ENCODE measurements around the gene COL6A2. TPM values are rescaled to one million over a fixed set of nuclear protein-coding genes. Genes with fewer than 3 reads are reported as not detected.

The COL6A2 gene
- total and polyA plus RNA-seq, 2 of the 13 experiments (the other 11 are each of a cell fraction or from before 2014, with no cell fraction given) = 0.07 to 0.41 TPM

GRCh38 chr21:46051379-46051770, 46.5 kb upstream of the COL6A2 start (continued):
- TF ChIP-seq PLSCR1 (CRISPR knock-in tag; IDR thresholded peaks at IDR 0.05; ENCODE audit: borderline replicate concordance) (no peak), CREBL2 (CRISPR knock-in tag; IDR thresholded peaks at IDR 0.05; ENCODE audit: borderline replicate concordance) (no peak), ZNF441 (CRISPR knock-in tag; IDR thresholded peaks at IDR 0.05; ENCODE audit: borderline replicate concordance) (no peak)

GRCh38 chr21:46051821-46052675, 45.9 kb upstream of the COL6A2 start:
- POLR2A ChIA-PET = no interaction called here
- Histone ChIP-seq H3K27ac (ENCODE audit: extremely low read length, insufficient read depth, low read length) (no peak overlapping the region), H3K79me2 (ENCODE audit: insufficient read depth, low read length) (no peaks in the 10 kb centered on the region), H2AFZ (ENCODE audit: low read length) (no peak overlapping the region), H3K9me3 (ENCODE audit: low read length) (no peaks in the 10 kb centered on the region), H3K27me3 (ENCODE audit: control insufficient read depth in 1 of 2, insufficient read depth in 2 of 2, low read length in 2 of 2) (peaks cover 5 to 13% of the 10 kb centered on the region in 2 experiments; a peak in 4 of 5 replicates), H4K20me1 (ENCODE audit: insufficient read depth, low read length) (no peaks in the 10 kb centered on the region), H3K9ac (ENCODE audit: insufficient read depth, low read depth, low read length) (no peak overlapping the region), H3K4me1 (ENCODE audit: insufficient read depth, low read length) (no peaks in the 10 kb centered on the region), H3K4me3 (replicated peaks in 1 of 3; ENCODE audit: insufficient read depth in 1 of 3, low read depth in 2 of 3, low read length in 3 of 3) (no peak overlapping the region), H3K4me2 (ENCODE audit: low read depth, low read length) (no peak overlapping the region), H3K36me3 (replicated peaks in 1 of 2; ENCODE audit: control insufficient read depth in 1 of 2, insufficient read depth in 2 of 2, low read length in 2 of 2) (no peaks in the 10 kb centered on the region)
- 61% methylated on average over 29 of the region's 33 CpGs for WGBS (ENCODE audit: low lambda C conversion rate)
- DNase-seq (ENCODE audit: low spot score) = no peak
- in situ Hi-C loops (cut with HindIII; ENCODE audit: extremely low pct_ligation_motif_present, low pct_unique_long_range_greater_than_20kb) = no loop called here
- intact Hi-C loops (cut with micrococcal nuclease; ENCODE audit: unreplicated experiment) = no loop called here
- BruUV-seq (replicated peaks) = no TSS peak
- no peak for ATAC-seq
- FAIRE-seq = no peak
- CTCF ChIA-PET (ENCODE audit: low intra/inter-chr PET ratio, low total read pairs) = no interaction called here
- TF ChIP-seq SP140L (CRISPR knock-in tag; IDR thresholded peaks at IDR 0.05; ENCODE audit: borderline replicate concordance) = no peak
- TF ChIP-seq MLLT10 (CRISPR knock-in tag; IDR thresholded peaks at IDR 0.05) = no peak
- TF ChIP-seq ZNF232 (CRISPR knock-in tag; IDR thresholded peaks at IDR 0.05; ENCODE audit: borderline replicate concordance) = no peak
- no peak for TF ChIP-seq ZNF280B (CRISPR knock-in tag; IDR thresholded peaks at IDR 0.05; ENCODE audit: borderline replicate concordance)
- no peak for TF ChIP-seq ARNT (IDR thresholded peaks at IDR 0.05)
- no peak for TF ChIP-seq ZNF543 (CRISPR knock-in tag; IDR thresholded peaks at IDR 0.05)
- no peak for TF ChIP-seq AKNA (CRISPR knock-in tag; IDR thresholded peaks at IDR 0.05; ENCODE audit: borderline replicate concordance)
- no peak for TF ChIP-seq ZNF572 (CRISPR knock-in tag; IDR thresholded peaks at IDR 0.05)
